HCT116 (cell line): ENCODE data around the gene ANKRD55.

ENCODE experiments used
- CTCF ChIP-seq, 3 experiments: fragments of 200-600 bp in 1 of 3; sonication (generic) in 1 of 3; IDR thresholded peaks in 2 of 3; conservative IDR thresholded peaks in 1 of 3; 2 replicates each; pipeline ENCODE4 v1.5.1; 2012 to 2017; ENCODE audit warnings: low read depth in 2 of 3, low read length in 2 of 3, antibody characterized with exemption in 1 of 3, borderline replicate concordance in 1 of 3, control low read depth in 1 of 3, mild to moderate bottlenecking in 1 of 3, mixed read lengths in 1 of 3, mixed run types in 1 of 3, moderate library complexity in 1 of 3; ENCODE audit not compliant: insufficient read depth in 1 of 3
- EZH2 ChIP-seq: fragments of 200-600 bp; sonication (generic); IDR thresholded peaks from 2 replicates; pipeline ENCODE4 v1.6.1; 2017; ENCODE audit warnings: antibody characterized with exemption, mixed run types

- TF ChIP-seq CTCF (IDR thresholded peaks at IDR 0.05 in 2 of 3, conservative IDR thresholded peaks at IDR 0.05 in 1 of 3; ENCODE audit: borderline replicate concordance in 1 of 3, insufficient read depth in 1 of 3, low read depth in 2 of 3, low read length in 2 of 3), result no peak
- no peak for TF ChIP-seq EZH2
Observed at GRCh38 chr5:56147659-56148230, 85.4 kb downstream of the ANKRD55 start.
